HuH-7.5 (cell line): ENCODE measurements around the gene FRMD4B.
"Not testable (repeated sequence)": the region's sequence is repeated elsewhere in the genome, so short reads cannot be mapped to it uniquely, and the experiment has no call there.

Source experiments
- DNase-seq: peaks from one replicate; pipeline ENCODE4 v3.0.0; 2011; ENCODE audit warnings: low spot score

Gene FRMD4B

DNA sequence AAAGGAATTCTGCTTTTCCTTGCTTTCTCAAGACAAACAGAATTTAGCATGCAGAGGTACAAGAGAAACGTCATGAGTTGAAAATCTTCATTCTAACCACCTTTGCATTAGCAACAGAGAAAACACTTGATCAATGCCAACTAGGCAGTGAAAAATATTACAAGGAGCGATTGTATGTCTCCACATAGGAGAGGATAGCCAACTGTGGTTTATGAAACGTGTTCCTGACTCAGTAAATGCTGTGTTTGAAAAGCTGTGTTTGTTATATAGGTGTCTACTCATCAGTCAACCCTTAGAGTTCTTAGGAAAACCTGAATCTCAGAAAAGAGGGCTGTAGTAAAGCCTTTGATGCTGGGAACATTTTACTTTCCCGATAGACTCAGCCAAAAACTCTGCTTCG is 102.4 kb downstream of the FRMD4B start:
- DNase-seq: no peak

DNA sequence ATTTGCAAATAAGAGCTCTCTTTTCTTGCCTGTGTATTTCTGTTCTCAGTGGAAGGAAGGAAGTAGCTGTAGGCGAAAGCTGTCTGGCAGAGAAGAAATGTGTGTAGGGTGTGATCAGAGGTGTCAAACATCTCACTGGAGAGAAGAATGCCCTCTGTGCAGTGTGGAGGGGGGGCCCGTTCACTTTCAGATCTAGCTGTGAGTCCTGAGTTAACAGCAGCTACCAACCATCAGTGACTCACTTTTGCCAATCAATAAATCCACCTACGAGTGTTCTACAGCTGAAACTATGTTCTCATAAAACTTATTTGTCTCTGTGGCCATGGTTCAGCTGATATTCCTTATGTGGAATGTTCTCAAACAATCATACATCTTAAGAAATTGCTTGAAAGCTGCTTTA is 103.7 kb downstream of the FRMD4B start:
- no peak for DNase-seq

- not testable (repeated sequence) for DNase-seq
Observed at GRCh38 chr3:69277403-69277802, 108.5 kb downstream of the FRMD4B start.

- no peak for DNase-seq
Observed at GRCh38 chr3:69276884-69277283, 109.0 kb downstream of the FRMD4B start.

DNA sequence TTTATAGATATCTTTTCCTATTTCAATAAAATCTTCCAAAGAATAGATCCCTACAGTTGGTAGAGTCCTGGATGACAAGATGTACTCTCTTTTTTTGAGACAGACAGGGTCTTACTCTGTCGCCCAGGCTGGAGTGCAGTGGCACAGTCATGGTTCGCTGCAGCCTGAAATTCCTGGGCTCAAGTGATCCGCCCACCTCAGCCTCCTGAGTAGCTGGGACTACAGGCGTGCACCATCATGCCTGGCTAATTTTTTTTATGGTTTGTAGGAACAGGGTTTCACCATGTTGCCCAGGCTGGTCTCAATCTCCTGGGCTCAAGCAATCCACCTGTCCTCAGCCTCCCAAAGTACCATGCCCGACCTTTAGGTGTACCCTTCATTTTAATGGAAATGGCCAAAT is 109.7 kb downstream of the FRMD4B start:
- DNase-seq: not testable (repeated sequence)

DNA sequence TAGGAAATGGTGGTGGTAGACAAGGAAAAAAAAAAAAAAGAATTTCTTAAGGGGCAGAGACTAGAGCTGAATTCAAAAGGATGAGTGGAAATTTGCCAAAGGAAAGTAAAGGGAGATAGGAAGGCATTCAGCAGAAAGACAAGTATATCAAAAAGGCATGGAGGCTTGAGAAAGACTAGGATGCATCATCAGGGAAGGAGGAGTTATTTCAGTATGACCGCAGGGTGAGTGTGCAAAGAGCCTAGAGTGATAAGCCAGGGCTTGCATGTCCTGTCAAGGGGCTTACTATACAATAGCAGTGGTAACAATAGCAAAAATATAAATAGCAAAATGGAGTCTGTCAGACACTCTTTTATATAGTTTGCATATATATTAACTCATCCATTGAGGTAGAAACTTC is 112.0 kb downstream of the FRMD4B start:
- DNase-seq: no peak

GRCh38 chr3:69272556-69272955 is 113.3 kb downstream of the FRMD4B start:
- no peak for DNase-seq

DNA sequence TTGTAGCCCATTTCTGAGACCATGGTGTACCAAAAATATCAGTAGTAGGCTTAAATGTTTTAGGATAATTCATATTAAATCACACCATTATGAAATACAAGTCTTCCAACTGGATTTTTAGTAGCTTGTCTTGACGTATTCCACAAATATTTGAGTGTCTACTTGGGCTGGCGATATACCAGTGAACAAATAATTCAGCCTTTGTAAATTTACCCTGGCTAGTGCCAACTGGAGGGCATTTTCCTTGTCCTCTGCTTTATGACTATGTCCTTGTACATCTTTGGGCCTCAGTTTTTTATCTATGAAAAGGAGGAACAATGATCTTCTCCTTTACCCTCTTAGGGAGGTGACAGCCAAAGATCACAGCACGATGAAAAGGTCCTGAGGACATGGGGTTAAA is 114.8 kb downstream of the FRMD4B start:
- no peak for DNase-seq

DNA sequence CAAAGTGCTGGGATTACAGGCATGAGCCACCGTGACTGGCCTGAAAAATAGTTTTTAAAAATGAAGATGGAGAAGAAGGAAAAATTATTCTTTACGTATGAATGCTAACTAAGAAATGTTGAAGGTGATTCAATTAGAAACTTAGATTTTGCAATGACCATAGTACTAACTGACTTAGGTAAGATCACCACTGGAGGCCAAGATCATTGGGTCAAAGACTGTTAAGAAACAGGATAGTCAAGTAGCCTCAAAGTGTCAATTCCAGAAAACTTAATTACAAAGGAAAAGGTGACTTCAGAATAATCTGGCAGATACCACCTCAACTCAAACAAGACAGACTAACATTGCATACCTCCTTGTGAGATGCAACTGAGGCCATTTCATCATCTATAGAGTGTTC is 119.3 kb downstream of the FRMD4B start:
- no peak for DNase-seq

DNA sequence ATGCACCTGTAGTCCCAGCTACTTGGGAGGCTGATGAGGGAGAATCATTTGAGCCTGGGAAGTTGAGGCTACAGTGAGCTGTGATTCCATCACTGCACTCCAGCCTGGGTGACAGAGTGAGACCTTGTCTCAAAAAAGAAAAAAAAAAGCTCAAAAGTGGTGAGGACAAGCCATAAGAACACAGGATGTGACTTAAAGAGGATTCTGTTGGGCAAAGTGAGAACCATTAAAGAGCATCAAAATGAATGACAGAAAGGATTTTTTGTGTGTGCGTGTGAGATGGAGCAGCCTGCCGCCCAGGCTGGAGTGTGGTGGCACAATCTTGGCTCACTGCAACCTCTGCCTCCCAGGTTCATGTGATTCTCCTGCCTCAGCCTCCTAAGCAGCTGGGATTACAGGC is 119.8 kb downstream of the FRMD4B start:
- DNase-seq: not testable (repeated sequence)

- DNase-seq: not testable (repeated sequence)
Observed at GRCh38 chr3:69260843-69261405, 125.0 kb downstream of the FRMD4B start.

DNA sequence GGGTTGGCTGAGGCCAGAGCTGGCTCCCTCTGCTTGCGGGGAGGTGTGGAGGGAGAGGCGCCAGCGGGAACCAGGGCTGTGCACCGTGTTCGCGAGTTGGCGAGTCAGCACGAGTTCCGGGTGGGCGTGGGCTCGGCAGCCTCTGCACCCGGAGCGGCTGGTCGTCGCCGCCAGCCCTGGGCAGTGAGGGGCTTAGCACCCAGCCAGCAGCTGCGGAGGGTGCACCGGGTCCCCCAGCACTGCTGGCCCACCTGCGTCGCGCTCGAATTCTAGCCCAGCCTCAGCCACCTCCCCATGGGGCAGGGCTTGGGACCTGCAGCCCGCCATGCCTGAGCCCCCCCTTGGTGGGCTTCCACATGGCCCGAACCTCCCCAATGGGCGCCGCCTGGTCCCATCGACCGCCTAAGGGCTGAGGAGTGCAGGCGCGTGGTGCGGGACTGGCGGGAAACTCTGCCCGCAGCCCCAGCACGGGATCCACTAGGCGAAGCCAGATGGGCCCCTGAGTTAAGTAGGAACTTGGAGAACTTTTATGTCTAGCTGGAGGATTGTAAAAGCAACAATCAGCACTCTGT is 125.6 kb downstream of the FRMD4B start:
- no peak for DNase-seq

- DNase-seq: no peak
Observed at GRCh38 chr3:69259125-69259524, 126.8 kb downstream of the FRMD4B start.

- DNase-seq: no peak
Observed at GRCh38 chr3:69255928-69256327, 130.0 kb downstream of the FRMD4B start.

DNA sequence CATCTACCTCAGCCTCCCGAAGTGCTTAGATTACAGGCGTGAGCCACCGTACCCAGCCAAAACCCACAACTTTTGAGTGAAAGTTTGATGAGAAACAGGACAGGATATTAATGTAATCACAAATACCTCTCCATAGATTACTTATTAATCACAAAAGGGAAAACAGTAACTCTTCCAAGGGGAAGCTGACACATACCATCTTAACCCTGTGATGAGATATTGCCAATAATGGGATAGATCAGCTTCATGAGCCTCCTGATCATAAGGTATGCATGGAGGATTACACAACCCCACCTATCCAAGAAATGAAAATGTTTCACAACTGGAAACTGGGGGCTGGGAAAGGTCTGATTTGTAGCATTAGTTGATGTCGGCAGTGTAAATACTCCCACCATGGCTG is 131.5 kb downstream of the FRMD4B start:
- DNase-seq: no peak

- no peak for DNase-seq
Observed at GRCh38 chr3:69252631-69253030, 133.3 kb downstream of the FRMD4B start.

GRCh38 chr3:69252141-69252540 is 133.7 kb downstream of the FRMD4B start:
- DNase-seq: no peak

- DNase-seq: no peak
Observed at GRCh38 chr3:69251078-69251805, 134.6 kb downstream of the FRMD4B start.

DNA sequence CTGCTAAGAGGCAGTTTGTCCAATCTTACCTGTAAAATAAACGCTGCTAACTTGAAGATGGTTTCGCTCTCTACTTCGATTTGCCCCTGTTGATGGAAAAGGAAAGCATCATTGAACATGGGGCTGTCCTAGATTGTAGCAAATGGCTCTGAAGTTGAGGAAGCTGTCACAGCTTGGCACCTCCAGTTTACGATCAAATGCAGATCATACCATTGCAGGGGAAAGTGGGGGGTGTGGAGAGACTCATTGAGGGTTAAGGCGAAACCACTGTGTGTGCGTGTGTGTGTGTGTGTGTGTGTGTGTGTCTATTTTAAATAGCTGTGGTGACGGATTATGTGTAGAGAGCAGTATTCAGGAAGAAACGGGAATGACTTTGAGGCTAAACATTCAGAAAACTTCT is 135.9 kb downstream of the FRMD4B start:
- DNase-seq: no peak

- no peak for DNase-seq
Observed at GRCh38 chr3:69249001-69249400, 136.9 kb downstream of the FRMD4B start.

DNA sequence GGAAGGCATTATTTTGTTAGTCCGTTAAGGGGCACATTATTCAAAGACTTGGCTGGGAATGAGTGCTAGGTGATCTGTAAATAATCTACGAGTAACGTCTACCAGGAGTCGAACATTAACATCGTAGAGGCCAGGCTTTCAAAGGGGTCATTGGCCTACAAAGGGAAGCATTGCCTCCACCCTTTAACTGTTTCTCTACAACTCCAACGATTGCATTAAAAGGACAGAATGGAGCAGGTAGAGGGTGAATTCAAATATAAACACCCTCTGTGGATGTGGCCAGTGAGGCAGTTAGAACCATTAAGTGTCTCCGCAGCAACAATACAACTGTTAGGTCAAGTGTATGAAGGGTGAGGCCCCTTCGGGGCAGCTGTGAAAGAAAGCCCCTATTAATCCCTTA is 137.5 kb downstream of the FRMD4B start:
- DNase-seq: no peak

DNA sequence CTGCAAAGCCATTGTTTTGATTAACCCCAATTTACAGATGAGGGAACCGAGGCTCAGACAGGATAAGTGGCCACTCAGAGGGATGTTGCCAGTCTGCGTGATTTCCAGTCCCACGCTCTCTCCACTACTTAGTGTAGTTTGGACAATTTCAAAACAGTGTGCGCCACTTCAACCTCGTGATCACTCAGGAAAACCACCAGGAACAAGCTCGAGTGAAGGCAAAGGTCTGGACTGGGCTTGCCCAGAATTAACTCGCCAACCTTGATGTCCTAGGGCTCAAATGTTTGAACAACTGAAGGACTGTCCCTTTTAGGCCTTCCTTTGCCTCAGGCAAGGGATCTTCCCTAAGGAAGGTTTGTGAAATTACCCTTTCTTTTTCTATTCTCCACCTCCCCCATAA is 139.3 kb downstream of the FRMD4B start:
- DNase-seq: no peak

DNA sequence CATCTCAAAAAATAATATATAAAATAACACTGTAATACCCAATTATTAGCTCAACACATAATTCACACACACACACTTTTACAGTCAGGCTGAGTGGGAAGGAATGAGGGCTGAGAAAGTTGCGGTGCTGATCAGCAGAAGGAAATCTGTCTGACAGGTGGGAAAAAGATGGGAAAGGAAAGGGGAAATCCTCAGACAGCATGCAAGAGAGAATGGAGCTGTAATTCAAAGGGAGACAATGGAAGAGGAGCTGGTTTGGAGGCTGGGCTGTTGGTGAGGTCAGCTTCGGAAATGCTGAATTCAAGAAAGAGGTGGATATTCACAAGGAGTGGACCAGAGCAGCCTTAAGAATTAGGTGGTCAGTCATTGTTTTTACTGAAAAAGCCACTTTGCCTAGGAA is 141.8 kb downstream of the FRMD4B start:
- DNase-seq: no peak

- no peak for DNase-seq
Observed at GRCh38 chr3:69241769-69242168, 144.1 kb downstream of the FRMD4B start.
